Measurements from ENCODE around the gene ANKMY1. TPM values are rescaled to one million over a fixed set of nuclear protein-coding genes. Genes with fewer than 3 reads are reported as not detected.

ANKMY1 gene
- total and polyA plus RNA-seq, 2 of the 13 experiments (the other 11 are each of a cell fraction or from before 2014, with no cell fraction given), result 11.7 to 18.8 TPM

- TF ChIP-seq HNF1A (IDR thresholded peaks at IDR 0.05; ENCODE audit: low read depth) (0 out of 2 replicates have a peak, but pooled peaks have one; percentile 14), HNF1A (CRISPR knock-in tag; IDR thresholded peaks at IDR 0.05; ENCODE audit: borderline replicate concordance) (peak; percentile 75; the same call in 1 of the 2 replicates), ASH2L (IDR thresholded peaks at IDR 0.05; ENCODE audit: insufficient read length, low read depth, low read length) (peak; percentile 94), ZBTB3 (CRISPR knock-in tag; IDR thresholded peaks at IDR 0.05; ENCODE audit: borderline replicate concordance, low read depth) (peak; percentile 87; the same call in 1 of the 2 replicates), ZNF34 (CRISPR knock-in tag; IDR thresholded peaks at IDR 0.05; ENCODE audit: borderline replicate concordance) (no peak; the same call in 1 of the 2 replicates), ZNF674 (CRISPR knock-in tag; IDR thresholded peaks at IDR 0.05; ENCODE audit: low read depth) (peak; percentile 81; the same call in 1 of the 2 replicates), HOXA9 (CRISPR knock-in tag; IDR thresholded peaks at IDR 0.05; ENCODE audit: borderline replicate concordance) (peak; percentile 88; the same call in 1 of the 2 replicates), ZNF609 (CRISPR knock-in tag; IDR thresholded peaks at IDR 0.05; ENCODE audit: borderline replicate concordance) (0 out of 2 replicates have a peak, but pooled peaks have one; percentile 29), NFATC3 (CRISPR knock-in tag; IDR thresholded peaks at IDR 0.05) (no peak), TFAP4 (IDR thresholded peaks at IDR 0.05; ENCODE audit: borderline replicate concordance, low read depth) (peak; percentile 38; the same call in 1 of the 2 replicates), UBTF (CRISPR knock-in tag; IDR thresholded peaks at IDR 0.05) (peak; percentile 63), ZNF431 (CRISPR knock-in tag; IDR thresholded peaks at IDR 0.05; ENCODE audit: borderline replicate concordance, low read depth) (no peak), ISX (CRISPR knock-in tag; conservative IDR thresholded peaks at IDR 0.05) (no peak), ZNF619 (CRISPR knock-in tag; IDR thresholded peaks at IDR 0.05) (no peak)
Measured at GRCh38 chr2:240586198-240586918, 28.6 kb upstream of the ANKMY1 start, which contains the start of gene CAPN10 (continued).

Data from HepG2 (cell line).